HUDEP-2 (cell line): ENCODE measurements around the gene ESPN.
"Not testable (repeated sequence)": the region's sequence is repeated elsewhere in the genome, so short reads cannot be mapped to it uniquely, and the experiment has no call there.

Source experiments
- DNase-seq, 76 experiments: peaks; one replicate each; lab custom pipeline; 2025; ENCODE audit not compliant: unreplicated experiment in 76 of 76; lab: John Stamatoyannopoulos, UW

The ESPN gene

DNA sequence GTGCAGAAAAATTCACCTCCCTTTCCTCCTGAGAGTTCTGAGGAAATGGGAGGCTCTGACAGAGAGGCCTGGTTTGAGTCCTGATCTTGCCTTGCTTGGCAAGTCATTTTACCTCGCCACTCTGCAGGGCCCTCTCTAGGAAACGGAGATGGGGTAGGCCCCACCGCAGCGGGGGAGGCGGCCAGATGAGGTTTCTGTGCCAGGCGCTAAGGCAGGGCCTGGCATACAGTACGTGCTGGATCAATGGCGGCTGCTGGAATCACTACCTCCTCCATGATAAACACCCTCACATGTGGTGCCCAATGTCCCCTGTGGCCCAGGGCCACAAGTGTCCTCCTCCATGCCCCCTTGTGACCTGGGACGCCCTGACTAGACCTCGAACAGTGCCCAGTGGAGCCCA lies 67.4 kb downstream of the ESPN start:
- DNase-seq: peak in 1 of 76 experiments; percentile 18

- DNase-seq: not testable (repeated sequence)
These were observed 69.3 kb downstream of the ESPN start for GRCh38 chr1:6493834-6494223.

DNA sequence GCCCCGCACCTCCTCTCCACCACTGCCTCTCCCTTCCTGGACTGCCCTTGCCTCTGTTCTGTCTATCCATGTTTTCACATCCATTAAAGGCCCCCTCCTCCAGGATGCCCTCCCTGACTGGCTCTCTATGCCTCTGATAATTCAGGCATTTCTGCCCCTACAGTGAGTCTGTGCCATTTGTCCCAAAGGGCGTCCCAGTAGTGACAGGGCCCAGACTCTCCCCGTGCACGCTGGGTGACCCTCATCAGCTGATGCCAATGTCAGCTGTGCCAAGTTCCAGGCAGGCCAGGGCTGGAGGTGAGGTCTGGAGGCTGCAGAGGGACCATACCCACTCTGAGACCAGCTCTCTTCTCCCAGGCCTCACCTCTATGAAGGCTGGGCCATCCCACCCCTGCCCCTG lies 70.1 kb downstream of the ESPN start:
- DNase-seq: no peak

DNA sequence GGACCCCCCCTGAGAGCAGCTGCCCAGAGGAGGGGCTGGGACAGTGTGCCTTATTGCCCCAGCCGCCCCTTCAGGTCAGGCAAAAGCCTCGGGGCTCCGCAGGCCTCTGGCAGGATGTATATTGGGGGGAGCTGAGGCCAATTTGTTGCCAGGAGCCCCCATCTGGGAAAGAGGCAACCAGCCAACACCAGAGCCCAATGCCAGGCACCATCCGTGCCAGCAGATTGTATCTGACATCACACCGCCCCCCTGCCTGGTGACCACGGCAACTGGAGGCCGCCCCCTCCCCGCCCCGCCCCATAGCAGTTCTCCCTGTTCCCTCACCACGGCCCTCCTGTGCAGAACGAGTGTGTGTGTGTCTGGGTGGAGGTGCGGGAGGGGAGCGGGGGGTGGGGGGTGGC lies 70.5 kb downstream of the ESPN start:
- DNase-seq: no peak

GRCh38 chr1:6495540-6496364 lies 71.2 kb downstream of the ESPN start:
- no peak for DNase-seq

GRCh38 chr1:6496365-6496721 lies 71.8 kb downstream of the ESPN start:
- DNase-seq: peak in 1 of 76 experiments; percentile 11

- no peak for DNase-seq
These were observed 72.3 kb downstream of the ESPN start for GRCh38 chr1:6496890-6497214.

GRCh38 chr1:6497215-6497866 lies 72.8 kb downstream of the ESPN start:
- DNase-seq: peak in 1 of 76 experiments; percentile 12

GRCh38 chr1:6497867-6498575 lies 73.4 kb downstream of the ESPN start:
- DNase-seq: no peak

DNA sequence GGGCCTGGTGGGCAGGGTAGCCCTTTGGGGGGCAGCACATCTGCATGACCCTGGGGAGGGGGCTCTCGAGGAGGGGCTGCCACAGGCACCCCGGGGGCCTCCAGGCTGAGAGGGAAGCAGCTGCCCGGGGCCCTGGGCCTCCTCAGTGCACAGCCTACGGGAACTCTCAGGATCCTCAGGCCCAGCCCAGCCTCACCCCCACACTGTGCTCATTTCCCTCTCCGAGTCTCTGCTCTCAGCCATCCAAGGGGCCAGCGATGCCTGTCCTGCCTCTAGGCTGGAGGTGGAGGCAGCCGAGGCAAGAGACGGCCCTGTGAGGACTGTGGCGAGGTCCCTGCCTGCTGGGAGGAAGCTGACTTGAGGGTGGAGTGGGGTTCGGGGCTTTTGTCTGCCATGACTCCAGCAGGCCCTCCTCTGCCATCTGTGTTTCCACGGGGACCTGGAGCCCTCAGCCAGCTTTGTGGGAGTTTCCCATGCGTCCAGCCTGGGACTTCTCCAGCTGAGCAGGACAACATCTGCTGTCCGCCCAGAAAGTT lies 74.1 kb downstream of the ESPN start:
- DNase-seq: no peak

DNA sequence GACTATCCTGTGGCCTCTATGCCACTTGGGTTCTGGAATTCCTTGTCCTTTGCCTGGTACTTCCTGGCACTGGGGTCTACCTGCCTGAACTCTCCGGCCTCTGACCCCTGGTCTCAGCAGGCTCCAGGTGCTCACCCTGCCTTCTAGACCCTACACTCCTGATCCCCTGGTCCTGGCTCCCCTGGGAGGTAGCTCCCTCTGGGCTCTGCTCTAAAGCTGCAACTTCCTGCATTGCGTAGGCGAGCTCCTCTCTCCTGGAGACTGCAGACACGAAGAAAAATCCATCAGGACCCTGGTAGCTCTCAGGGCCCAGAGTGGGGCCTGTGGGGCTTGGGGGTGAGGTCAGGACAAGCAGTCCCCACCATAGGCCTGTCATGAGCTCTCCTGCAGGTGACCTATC lies 74.7 kb downstream of the ESPN start:
- no peak for DNase-seq

DNA sequence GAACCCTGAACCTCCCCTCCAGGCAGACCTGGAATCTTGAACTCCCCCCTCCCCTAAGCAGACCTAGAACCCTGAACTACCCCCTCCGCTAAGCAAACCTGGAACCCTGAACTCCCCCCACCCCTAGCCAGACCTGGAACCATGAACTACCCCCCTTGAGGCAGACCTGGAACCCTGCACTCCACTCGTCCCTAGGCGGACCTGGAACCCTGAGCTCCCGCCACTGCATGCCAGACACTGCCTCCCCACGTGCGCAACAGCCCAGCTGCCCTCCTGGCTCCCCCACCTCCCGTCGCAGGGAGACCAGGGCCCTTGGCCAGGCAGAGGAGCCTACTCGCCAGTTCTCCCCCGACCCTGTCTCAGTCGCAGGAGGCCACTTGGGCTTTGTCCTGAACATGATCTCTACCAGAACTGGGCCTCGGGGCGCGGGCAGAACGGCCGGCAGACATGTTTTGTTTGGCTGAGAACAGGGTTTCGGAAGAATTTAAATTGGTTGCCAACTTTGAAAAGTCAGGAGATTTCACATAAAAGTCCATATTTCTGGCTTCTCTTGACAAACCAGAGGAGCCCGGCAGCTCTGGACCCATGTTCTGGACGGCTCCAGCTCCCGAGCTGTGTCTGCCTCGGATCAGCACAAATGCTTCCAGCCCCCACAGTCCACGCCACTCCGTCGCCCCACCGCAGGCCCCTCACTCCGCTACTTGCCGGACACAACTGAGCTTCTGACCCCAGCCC lies 76.1 kb downstream of the ESPN start:
- DNase-seq: no peak

- DNase-seq: no peak
These were observed 76.8 kb downstream of the ESPN start for GRCh38 chr1:6501279-6501813.

GRCh38 chr1:6502000-6502891 lies 77.7 kb downstream of the ESPN start:
- DNase-seq: peak in 1 of 76 experiments; percentile 17

DNA sequence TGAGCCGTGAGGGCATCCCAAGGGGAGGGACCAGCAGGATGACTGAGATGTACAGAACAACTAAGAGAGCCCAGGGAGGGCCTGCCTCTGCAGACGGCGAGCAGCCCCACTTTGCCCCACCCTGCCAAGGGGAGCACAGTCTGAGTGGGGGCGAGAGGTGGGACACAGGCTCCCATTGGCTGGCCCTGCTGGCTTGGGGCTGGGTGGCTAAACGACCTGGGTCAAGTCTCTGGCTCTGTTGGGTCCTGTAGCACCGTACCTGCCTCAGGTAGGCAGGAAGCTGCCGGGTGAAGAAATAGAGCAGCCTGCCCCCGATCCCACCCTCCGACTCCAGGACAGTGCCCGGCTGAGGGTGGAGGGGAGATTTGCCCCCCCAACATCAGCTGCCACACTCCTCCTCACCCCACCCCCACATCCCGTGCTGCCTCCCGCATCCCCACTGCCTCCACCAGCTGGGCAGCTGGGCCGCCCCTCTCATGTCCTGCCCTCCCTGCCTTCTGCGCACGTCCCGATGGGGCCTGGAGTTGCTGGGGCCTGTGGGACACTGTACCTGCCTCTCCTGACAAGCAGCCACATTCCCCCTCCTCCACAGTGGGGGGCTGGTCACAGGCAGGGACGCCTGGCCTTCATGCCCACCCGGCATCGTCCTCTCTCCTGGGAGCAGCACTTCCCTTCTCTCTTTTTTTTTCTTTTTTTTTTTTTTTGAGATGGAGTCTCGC lies 79.5 kb downstream of the ESPN start:
- no peak for DNase-seq

- no peak for DNase-seq
These were observed 80.3 kb downstream of the ESPN start for GRCh38 chr1:6504887-6505286.

DNA sequence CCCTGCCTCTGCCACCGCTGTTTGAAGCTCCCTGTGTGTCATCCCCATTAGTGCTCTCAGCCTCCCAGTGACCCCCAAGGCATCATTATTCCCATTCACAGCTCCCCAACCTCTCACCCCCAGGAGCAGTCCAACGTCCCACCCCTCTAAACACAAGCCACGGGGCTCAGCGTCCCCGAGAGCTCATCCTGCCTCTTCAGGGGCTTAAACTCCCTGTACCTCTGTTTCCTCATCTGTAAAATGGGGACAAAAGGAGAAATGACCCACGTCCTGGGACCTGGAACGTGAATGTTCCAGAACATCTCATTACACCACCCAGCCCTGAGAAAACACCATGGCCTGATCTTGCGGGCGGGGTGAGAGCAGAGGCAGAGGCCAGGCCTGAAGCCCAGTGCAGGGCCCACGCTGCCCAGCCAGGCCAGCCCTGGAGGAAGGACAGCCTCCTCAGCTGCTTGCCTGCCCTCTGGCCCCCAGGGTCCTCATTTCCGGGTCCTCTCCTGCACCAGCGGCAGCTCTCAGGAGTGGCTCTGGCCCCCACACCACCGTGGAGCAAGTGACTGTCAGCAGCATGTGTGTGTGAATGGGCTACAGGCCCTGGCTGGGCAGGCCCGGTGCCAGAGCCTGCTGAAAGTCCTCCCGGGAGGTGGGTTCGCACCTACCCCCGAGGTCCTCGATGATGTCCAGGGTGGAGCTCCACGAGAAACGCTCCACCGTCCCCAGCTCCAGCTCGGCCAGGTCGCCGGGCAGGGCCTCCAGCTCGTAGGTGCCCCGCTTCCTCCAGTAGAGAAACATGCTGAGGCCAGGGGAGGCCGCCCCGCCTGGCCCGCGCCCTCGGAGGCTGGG lies 81.0 kb downstream of the ESPN start:
- no peak for DNase-seq
